Keratinocyte (primary cell): ENCODE data around the gene XYLB. TPM values are rescaled to one million over a fixed set of nuclear protein-coding genes. Genes with fewer than 3 reads are reported as not detected.

Experiments
- DNase-seq: peaks from one replicate; pipeline ENCODE4 v3.0.0-alpha.2; 2011; ENCODE audit warnings: low read depth, missing footprints, low spot score
- FAIRE-seq: peaks from 2 replicates; lab custom pipeline; 2011; peaks lifted over from hg19 to GRCh38; lab: Jason Lieb, UNC
- H2AFZ ChIP-seq: 2 replicates; pipeline ENCODE4 v1.6.0; 2012; ENCODE audit warnings: low read length, control low read depth, inconsistent platforms; ENCODE audit not compliant: control insufficient read depth
- H3K27ac ChIP-seq: 2 replicates; pipeline ENCODE4 v1.5.1; 2011; ENCODE audit warnings: low read length; ENCODE audit not compliant: control insufficient read depth, insufficient read depth
- H3K27me3 ChIP-seq: 3 replicates; pipeline ENCODE4 v1.6.0; 2011; ENCODE audit warnings: low read length; ENCODE audit not compliant: control insufficient read depth, insufficient read depth; ENCODE audit errors: extremely low read depth
- H3K36me3 ChIP-seq, 2 experiments: 2 replicates in 1 of 2; 3 replicates in 1 of 2; pipeline ENCODE4 v1.5.1; 2011; ENCODE audit warnings: low read length in 2 of 2, mild to moderate bottlenecking in 1 of 2; ENCODE audit not compliant: control insufficient read depth in 2 of 2, insufficient read depth in 2 of 2; ENCODE audit errors: extremely low read depth in 1 of 2
- H3K4me1 ChIP-seq: 3 replicates; pipeline ENCODE4 v1.5.1; 2011; ENCODE audit warnings: low read length; ENCODE audit not compliant: control insufficient read depth, insufficient read depth; ENCODE audit errors: extremely low read depth
- H3K4me2 ChIP-seq: 3 replicates; pipeline ENCODE4 v1.6.0; 2011; ENCODE audit warnings: low read depth, low read length; ENCODE audit not compliant: control insufficient read depth, insufficient read depth; ENCODE audit errors: extremely low read depth
- H3K4me3 ChIP-seq, 3 experiments: fragments of 200-600 bp in 1 of 3; sonication (generic) in 1 of 3; 2 replicates in 2 of 3; 3 replicates in 1 of 3; pipeline ENCODE4 v1.5.1; 2011 to 2016; ENCODE audit warnings: low read length in 3 of 3, mild to moderate bottlenecking in 3 of 3, control low read depth in 2 of 3, inconsistent platforms in 1 of 3, low read depth in 1 of 3, mixed read lengths in 1 of 3, mixed run types in 1 of 3, moderate library complexity in 1 of 3; ENCODE audit not compliant: control insufficient read depth in 2 of 3, insufficient read depth in 2 of 3; ENCODE audit errors: extremely low read depth in 1 of 3
- H3K79me2 ChIP-seq: 2 replicates; pipeline ENCODE4 v1.6.0; 2012; ENCODE audit warnings: low read length; ENCODE audit not compliant: control insufficient read depth, insufficient read depth
- H3K9ac ChIP-seq: 3 replicates; pipeline ENCODE4 v1.6.0; 2011; ENCODE audit warnings: low read length; ENCODE audit not compliant: control insufficient read depth, insufficient read depth; ENCODE audit errors: extremely low read depth
- H3K9me1 ChIP-seq: 3 replicates; pipeline ENCODE4 v1.6.0; 2011; ENCODE audit warnings: low read length; ENCODE audit not compliant: control insufficient read depth, insufficient read depth; ENCODE audit errors: extremely low read depth
- H3K9me3 ChIP-seq: 2 replicates; pipeline ENCODE4 v1.5.1; 2012; ENCODE audit warnings: low read depth, low read length; ENCODE audit not compliant: control insufficient read depth
- H4K20me1 ChIP-seq: 3 replicates; pipeline ENCODE4 v1.6.0; 2011; ENCODE audit warnings: low read length; ENCODE audit not compliant: control insufficient read depth, insufficient read depth; ENCODE audit errors: extremely low read depth
- EZH2 ChIP-seq: IDR thresholded peaks from one replicate; pipeline ENCODE4 v1.6.1; 2012; ENCODE audit warnings: inconsistent platforms, mild to moderate bottlenecking, low read length, moderate library complexity
- dilution Hi-C: fragments of 300-500 bp; cut with MboI; formaldehyde crosslinking; loops from one replicate; pipeline ENCODE4 v1.7.0; 2020; ENCODE audit warnings: low sequenced_read_pairs; ENCODE audit not compliant: extremely low pct_ligation_motif_present
- polyA plus RNA-seq, 5 experiments: library from polyadenylated mRNA; depleted of rRNA in 3 of 5; stranded (reverse) in 3 of 5; stranded (forward) in 1 of 5; unstranded in 1 of 5; fragments of >200 nt; gene quantifications; 1 replicate in 1 of 5; 2 replicates in 3 of 5; 3 replicates in 1 of 5; pipeline versions ENCODE4 v1.2.1 to v1.2.3, GENCODE V29; 2011 to 2012; ENCODE audit warnings: missing spikeins in 2 of 5, low read depth in 1 of 5, low replicate concordance in 1 of 5
- TF ChIP-seq, protein P1 (sequence below), 3 experiments: IDR thresholded peaks in 1 of 3; conservative IDR thresholded peaks in 1 of 3; optimal IDR thresholded peaks in 1 of 3; 2 replicates in 2 of 3; 3 replicates in 1 of 3; pipeline versions ENCODE3 to v1.5.1; 2011; ENCODE audit warnings: low read length in 3 of 3, mild to moderate bottlenecking in 3 of 3, moderate library complexity in 2 of 3, control low read depth in 1 of 3, inconsistent platforms in 1 of 3; ENCODE audit not compliant: insufficient read depth in 2 of 3; ENCODE audit errors: extremely low read depth in 1 of 3

Gene XYLB
- polyA plus RNA-seq, 1 donor (not counting 4 experiments of a cell fraction or from before 2014, with no cell fraction given): 1.8 TPM

DNA sequence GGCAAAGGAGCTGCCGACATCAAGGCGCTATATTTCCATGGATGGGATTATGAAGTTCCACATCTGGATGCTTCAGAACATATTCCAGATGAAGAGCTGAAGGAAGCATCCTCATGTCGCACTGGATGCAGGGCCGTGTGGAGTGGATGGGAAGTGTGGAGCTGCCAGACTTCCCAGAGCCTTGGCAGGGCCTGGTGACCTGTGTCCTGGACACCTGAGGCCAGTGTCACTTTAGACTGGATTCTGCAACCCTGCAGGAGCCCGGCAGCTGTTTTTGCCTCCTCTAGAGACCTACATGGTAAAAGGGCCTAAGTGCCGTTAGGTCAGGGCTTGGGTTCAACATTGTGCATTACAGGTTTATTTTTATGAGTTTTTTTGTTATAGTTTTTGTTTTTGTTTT, 11.3 kb upstream of the XYLB start:
- no peaks in the 10 kb centered on the region for H3K9me1 ChIP-seq
- H3K4me1 ChIP-seq: no peaks in the 10 kb centered on the region
- H3K27ac ChIP-seq: no peak overlapping the region
- no peak overlapping the region for H3K4me3 ChIP-seq
- no peak for DNase-seq
- H3K4me2 ChIP-seq: no peak overlapping the region
- no peaks in the 10 kb centered on the region for H3K27me3 ChIP-seq
- FAIRE-seq: no peak
- no peak overlapping the region for H2AFZ ChIP-seq
- dilution Hi-C loops: no loop called here
- no peaks in the 10 kb centered on the region for H3K79me2 ChIP-seq
- no peak overlapping the region for H3K9ac ChIP-seq
- H4K20me1 ChIP-seq: no peaks in the 10 kb centered on the region
- H3K36me3 ChIP-seq: no peaks in the 10 kb centered on the region
- no peaks in the 10 kb centered on the region for H3K9me3 ChIP-seq
- no peak for TF ChIP-seq EZH2
- TF ChIP-seq, protein P1, sequence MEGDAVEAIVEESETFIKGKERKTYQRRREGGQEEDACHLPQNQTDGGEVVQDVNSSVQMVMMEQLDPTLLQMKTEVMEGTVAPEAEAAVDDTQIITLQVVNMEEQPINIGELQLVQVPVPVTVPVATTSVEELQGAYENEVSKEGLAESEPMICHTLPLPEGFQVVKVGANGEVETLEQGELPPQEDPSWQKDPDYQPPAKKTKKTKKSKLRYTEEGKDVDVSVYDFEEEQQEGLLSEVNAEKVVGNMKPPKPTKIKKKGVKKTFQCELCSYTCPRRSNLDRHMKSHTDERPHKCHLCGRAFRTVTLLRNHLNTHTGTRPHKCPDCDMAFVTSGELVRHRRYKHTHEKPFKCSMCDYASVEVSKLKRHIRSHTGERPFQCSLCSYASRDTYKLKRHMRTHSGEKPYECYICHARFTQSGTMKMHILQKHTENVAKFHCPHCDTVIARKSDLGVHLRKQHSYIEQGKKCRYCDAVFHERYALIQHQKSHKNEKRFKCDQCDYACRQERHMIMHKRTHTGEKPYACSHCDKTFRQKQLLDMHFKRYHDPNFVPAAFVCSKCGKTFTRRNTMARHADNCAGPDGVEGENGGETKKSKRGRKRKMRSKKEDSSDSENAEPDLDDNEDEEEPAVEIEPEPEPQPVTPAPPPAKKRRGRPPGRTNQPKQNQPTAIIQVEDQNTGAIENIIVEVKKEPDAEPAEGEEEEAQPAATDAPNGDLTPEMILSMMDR (optimal IDR thresholded peaks at IDR 0.05 in 1 of 3, IDR thresholded peaks at IDR 0.05 in 1 of 3, conservative IDR thresholded peaks at IDR 0.05 in 1 of 3; ENCODE audit: extremely low read depth in 1 of 3, insufficient read depth in 2 of 3, low read length in 3 of 3): no peak

DNA sequence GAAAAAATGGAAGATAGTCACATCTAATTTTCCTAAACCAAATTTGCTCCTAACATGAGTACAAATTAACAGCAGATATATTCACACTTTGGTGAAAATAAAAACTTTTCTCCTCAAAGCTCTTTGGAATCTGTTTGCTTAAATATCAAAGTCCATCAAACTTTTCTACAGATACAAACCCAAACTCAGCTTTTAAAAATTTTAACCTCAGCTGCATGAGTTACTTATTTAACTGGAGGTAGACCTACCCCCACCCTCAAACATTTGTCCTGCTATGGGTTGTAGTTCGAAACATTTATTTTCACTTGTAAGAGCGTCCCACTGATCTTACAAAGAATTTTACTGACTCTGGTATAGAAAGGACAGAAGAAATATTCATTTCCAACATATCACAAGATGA, 8.9 kb upstream of the XYLB start:
- Histone ChIP-seq H3K9me1 (no peaks in the 10 kb centered on the region), H2AFZ (no peak overlapping the region), H3K4me2 (no peak overlapping the region), H3K4me1 (no peaks in the 10 kb centered on the region), H3K27me3 (no peaks in the 10 kb centered on the region), H3K79me2 (no peaks in the 10 kb centered on the region), H4K20me1 (no peaks in the 10 kb centered on the region), H3K4me3 (no peak overlapping the region), H3K36me3 (no peaks in the 10 kb centered on the region), H3K9ac (no peak overlapping the region), H3K9me3 (no peaks in the 10 kb centered on the region), H3K27ac (no peak overlapping the region)
- dilution Hi-C loops: no loop called here
- TF ChIP-seq EZH2: no peak
- TF ChIP-seq, protein P1 (optimal IDR thresholded peaks at IDR 0.05 in 1 of 3, IDR thresholded peaks at IDR 0.05 in 1 of 3, conservative IDR thresholded peaks at IDR 0.05 in 1 of 3; ENCODE audit: extremely low read depth in 1 of 3, insufficient read depth in 2 of 3, low read length in 3 of 3): no peak
- DNase-seq: no peak
- FAIRE-seq: no peak
